Subcutaneous abdominal adipose tissue (tissue), 5 donors: ENCODE data around the gene PGM2L1.

Source experiments
- H3K27ac ChIP-seq: one replicate; pipeline ENCODE4 v1.7.0; 2013; ENCODE audit warnings: low read depth, mild to moderate bottlenecking, inconsistent platforms, low read length, moderate library complexity
- H3K27me3 ChIP-seq, 5 donors: one replicate each; pipeline ENCODE4 v1.7.0; 2013; ENCODE audit warnings: low read length in 5 of 5, inconsistent platforms in 1 of 5; ENCODE audit not compliant: control insufficient read depth in 5 of 5, insufficient read depth in 4 of 5
- H3K36me3 ChIP-seq, 5 donors: one replicate each; pipeline ENCODE4 v1.7.0; 2013; ENCODE audit warnings: low read length in 5 of 5; ENCODE audit not compliant: control insufficient read depth in 5 of 5, insufficient read depth in 5 of 5
- H3K4me1 ChIP-seq, 5 donors: one replicate each; pipeline ENCODE4 v1.7.0; 2013; ENCODE audit warnings: low read length in 5 of 5, mild to moderate bottlenecking in 3 of 5, moderate library complexity in 1 of 5; ENCODE audit not compliant: control insufficient read depth in 5 of 5, insufficient read depth in 5 of 5
- H3K4me3 ChIP-seq, 5 donors: one replicate each; pipeline ENCODE4 v1.7.0; 2013; ENCODE audit warnings: low read length in 5 of 5, low read depth in 1 of 5
- H3K9ac ChIP-seq, 5 donors: one replicate each; pipeline ENCODE4 v1.7.0; 2013; ENCODE audit warnings: low read length in 5 of 5, mild to moderate bottlenecking in 4 of 5, moderate library complexity in 3 of 5
- H3K9me3 ChIP-seq, 5 donors: one replicate each; pipeline ENCODE4 v1.7.0; 2013; ENCODE audit warnings: low read length in 5 of 5; ENCODE audit not compliant: control insufficient read depth in 5 of 5
- donor health status: healthy.
- donor health status: healthy.
- donor health status: healthy.
- donor health status: healthy.
- donor health status: healthy.

The PGM2L1 gene

GRCh38 chr11:74398244-74399159 is at the start of gene PGM2L1:
PGM2L1 (minus strand) TSS chr11:74398433; CDS start chr11:74398161, 272 bp downstream.
- Histone ChIP-seq H3K9ac (peak within 1 kb of the TSS in 4 of 5 donors; percentile 76 to 90 (median 83)), H3K4me1 (peaks cover 0 to 17% (median 8%) of the 10 kb centered on the region in 5 donors), H3K4me3 (peak within 1 kb of the TSS; percentile 74 to 94 (median 92)), H3K27me3 (no peaks in the 10 kb centered on the region), H3K27ac (peak within 1 kb of the TSS; percentile 75), H3K9me3 (no peaks in the 10 kb centered on the region), H3K36me3 (no peaks in the 10 kb centered on the region)

GRCh38 chr11:74447720-74448119 is 49.5 kb upstream of the PGM2L1 start:
- H3K9me3 ChIP-seq, result no peaks in the 10 kb centered on the region
- H3K27me3 ChIP-seq, result no peaks in the 10 kb centered on the region
- H3K4me1 ChIP-seq, result peaks cover 0 to 9% (median 7%) of the 10 kb centered on the region in 5 donors
- no peak overlapping the region for H3K27ac ChIP-seq
- no peak overlapping the region for H3K4me3 ChIP-seq
- no peak overlapping the region for H3K9ac ChIP-seq
- no peaks in the 10 kb centered on the region for H3K36me3 ChIP-seq

DNA sequence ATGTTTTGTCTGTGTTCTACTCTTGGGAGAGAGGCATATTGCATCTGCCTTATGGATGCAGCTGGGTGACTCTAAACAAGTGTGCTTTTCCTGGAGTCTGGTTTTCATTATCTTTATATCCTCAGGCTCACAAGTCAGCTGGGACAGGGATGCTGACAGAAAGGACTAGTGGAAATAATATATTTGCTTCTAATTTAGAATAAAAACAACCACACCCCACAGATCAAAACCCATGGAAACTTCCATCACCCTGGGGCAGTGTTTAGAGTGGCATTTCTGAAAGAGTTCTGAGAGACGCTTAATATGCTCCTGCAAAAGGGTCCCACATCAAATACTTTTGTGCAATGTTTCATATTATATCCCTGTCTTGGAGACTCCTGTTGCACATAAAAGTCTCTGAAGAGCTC is 48.3 kb upstream of the PGM2L1 start:
- Histone ChIP-seq H3K9ac (no peak overlapping the region), H3K27ac (no peak overlapping the region), H3K27me3 (no peaks in the 10 kb centered on the region), H3K4me1 (peaks cover 0 to 9% (median 7%) of the 10 kb centered on the region in 5 donors), H3K9me3 (no peaks in the 10 kb centered on the region), H3K4me3 (no peak overlapping the region), H3K36me3 (no peaks in the 10 kb centered on the region)

- H3K9ac ChIP-seq, result no peak overlapping the region
- H3K4me1 ChIP-seq, result peaks cover 0 to 5% (median 3%) of the 10 kb centered on the region in 5 donors
- H3K36me3 ChIP-seq, result no peaks in the 10 kb centered on the region
- H3K27ac ChIP-seq, result no peak overlapping the region
- no peak overlapping the region for H3K4me3 ChIP-seq
- no peaks in the 10 kb centered on the region for H3K9me3 ChIP-seq
- no peaks in the 10 kb centered on the region for H3K27me3 ChIP-seq
These were observed 46.1 kb upstream of the PGM2L1 start for GRCh38 chr11:74444173-74444826.

DNA sequence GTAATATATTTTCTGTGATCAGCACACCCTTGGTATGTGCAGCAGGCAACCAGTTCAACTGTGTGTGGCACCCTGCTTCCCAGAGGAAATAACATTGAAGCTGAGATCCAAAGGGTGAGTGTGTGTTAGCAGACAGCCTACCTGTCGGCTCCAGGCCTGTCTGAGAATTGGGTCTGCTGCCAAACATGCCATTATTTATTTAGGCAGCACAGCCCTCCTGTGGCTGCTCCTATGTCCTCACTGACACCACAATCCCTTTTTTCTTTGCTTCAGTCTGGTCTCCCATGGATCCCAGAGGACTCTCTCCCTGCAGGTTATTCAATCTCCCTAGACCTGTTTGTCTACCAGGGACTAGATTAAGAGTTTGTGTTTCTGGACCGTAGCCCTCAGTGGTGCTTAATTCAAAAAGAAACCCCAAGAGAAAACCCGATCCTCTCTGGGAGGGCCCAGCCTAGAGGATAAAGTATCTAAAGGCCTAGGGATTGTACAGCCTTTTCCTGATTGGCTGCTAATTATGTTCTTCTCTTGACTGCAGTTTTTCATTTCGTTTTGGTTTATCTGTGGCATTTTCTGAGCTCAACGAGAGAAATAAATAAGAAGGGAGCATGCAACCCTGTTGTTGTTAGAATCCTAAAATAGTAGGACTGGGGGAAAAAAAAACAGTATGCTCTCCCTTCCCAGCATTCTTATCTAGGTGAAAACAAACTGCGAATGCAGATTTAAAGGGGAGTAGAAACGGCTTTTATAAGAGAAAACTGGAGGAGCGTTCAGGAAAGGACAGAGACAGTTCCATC is 45.0 kb upstream of the PGM2L1 start:
- H3K4me1 ChIP-seq, result peaks cover 0 to 5% (median 3%) of the 10 kb centered on the region in 5 donors
- no peaks in the 10 kb centered on the region for H3K9me3 ChIP-seq
- H3K36me3 ChIP-seq, result no peaks in the 10 kb centered on the region
- no peak overlapping the region for H3K9ac ChIP-seq
- no peak overlapping the region for H3K4me3 ChIP-seq
- H3K27ac ChIP-seq, result no peak overlapping the region
- H3K27me3 ChIP-seq, result no peaks in the 10 kb centered on the region

DNA sequence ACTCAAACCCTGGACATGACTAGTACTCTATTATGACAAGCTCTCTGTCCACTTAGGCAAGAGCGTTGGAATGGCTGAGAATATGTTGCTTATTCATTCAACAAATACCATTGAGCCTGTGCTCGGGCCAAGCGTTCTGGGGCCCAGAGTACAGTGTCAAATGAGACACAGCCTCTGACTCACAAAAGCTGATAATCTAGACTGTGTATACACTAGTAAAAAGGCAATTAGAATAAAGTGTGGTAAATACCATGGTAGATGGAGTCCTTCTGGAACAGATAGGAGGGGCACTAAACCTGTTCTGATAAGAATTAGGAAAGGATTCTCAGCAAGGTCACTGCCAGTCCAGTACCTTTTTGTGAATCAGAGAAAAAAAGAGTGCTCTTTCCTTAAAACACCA is 44.4 kb upstream of the PGM2L1 start:
- Histone ChIP-seq H3K4me3 (no peak overlapping the region), H3K9ac (no peak overlapping the region), H3K9me3 (no peaks in the 10 kb centered on the region), H3K27me3 (no peaks in the 10 kb centered on the region), H3K4me1 (peaks cover 0 to 5% (median 3%) of the 10 kb centered on the region in 5 donors), H3K27ac (no peak overlapping the region), H3K36me3 (no peaks in the 10 kb centered on the region)

DNA sequence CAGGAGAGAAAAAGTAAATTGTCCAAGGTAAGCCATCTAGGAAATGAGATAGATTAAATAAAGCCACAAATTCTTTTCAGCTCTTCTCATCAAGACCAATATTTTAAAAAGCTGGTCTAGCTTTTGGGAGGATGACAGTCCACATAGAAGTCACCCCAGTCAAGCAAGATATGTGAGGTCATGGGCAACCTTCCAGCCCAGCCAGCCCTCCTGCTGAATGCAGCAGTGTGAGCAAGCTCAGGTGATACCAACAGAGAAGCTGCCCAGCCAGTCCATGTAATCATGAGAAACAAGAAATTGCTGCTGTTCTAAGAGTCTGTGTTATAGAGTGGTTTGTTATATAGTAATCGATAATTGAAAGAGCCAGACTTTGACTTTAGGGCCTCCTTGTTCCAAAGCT is 40.4 kb upstream of the PGM2L1 start:
- Histone ChIP-seq H3K36me3 (no peaks in the 10 kb centered on the region), H3K27ac (no peak overlapping the region), H3K4me1 (no peaks in the 10 kb centered on the region)

DNA sequence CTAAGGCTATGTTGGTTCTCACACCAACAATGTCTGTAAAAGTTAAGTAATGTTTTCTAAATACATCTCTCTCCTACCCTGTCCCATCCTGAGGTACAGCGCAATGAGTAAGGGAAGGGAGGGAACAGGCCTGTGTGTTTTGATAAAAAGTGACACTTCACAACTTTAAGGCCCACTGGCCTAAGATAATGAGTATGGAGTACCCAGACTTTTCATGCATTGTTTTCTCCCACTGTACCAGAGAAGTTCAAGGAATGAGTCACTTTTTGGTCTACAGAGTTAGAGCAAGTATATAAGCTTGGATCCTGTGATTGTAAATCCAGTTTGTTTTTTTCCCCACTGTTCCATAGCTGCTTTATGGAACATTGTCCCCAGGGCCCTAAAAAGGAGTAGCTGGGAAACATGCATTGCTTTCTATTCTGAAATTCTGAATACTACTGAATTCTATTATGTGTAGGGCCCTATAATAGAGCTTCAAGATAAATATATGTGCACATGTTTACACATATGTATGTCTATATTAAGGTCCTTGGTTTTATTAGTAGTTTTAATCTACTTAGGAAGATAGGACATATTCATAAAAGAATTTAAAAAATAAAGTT is 39.3 kb upstream of the PGM2L1 start:
- no peaks in the 10 kb centered on the region for H3K9me3 ChIP-seq
- H3K27ac ChIP-seq, result no peak overlapping the region
- H3K9ac ChIP-seq, result no peak overlapping the region
- H3K4me3 ChIP-seq, result no peak overlapping the region
- no peaks in the 10 kb centered on the region for H3K36me3 ChIP-seq
- H3K4me1 ChIP-seq, result no peaks in the 10 kb centered on the region
- no peaks in the 10 kb centered on the region for H3K27me3 ChIP-seq

More for the DNA sequence above, 40.4 kb upstream of the PGM2L1 start:
- Histone ChIP-seq H3K4me3 (no peak overlapping the region), H3K27me3 (no peaks in the 10 kb centered on the region), H3K9ac (no peak overlapping the region), H3K9me3 (no peaks in the 10 kb centered on the region)

- no peak overlapping the region for H3K4me3 ChIP-seq
- H3K36me3 ChIP-seq, result no peaks in the 10 kb centered on the region
- H3K4me1 ChIP-seq, result no peaks in the 10 kb centered on the region
- no peak overlapping the region for H3K27ac ChIP-seq
- no peaks in the 10 kb centered on the region for H3K9me3 ChIP-seq
- H3K27me3 ChIP-seq, result no peaks in the 10 kb centered on the region
- H3K9ac ChIP-seq, result no peak overlapping the region
These were observed 36.3 kb upstream of the PGM2L1 start for GRCh38 chr11:74434528-74434927.
